Colon (tissue), 2 donors: ENCODE measurements around the gene TCL1A.

ENCODE experiments used
- FAIRE-seq: peaks from 2 replicates; lab custom pipeline; 2012; peaks lifted over from hg19 to GRCh38; lab: Jason Lieb, UNC
- donor health status: control.
- donor health status: control.

The TCL1A gene

GRCh38 chr14:95703805-95704204 is 10.1 kb downstream of the TCL1A start:
- no peak for FAIRE-seq

- FAIRE-seq, result no peak
Observed at GRCh38 chr14:95703341-95703740, 10.6 kb downstream of the TCL1A start.

- no peak for FAIRE-seq
Observed at GRCh38 chr14:95701846-95702221, 12.1 kb downstream of the TCL1A start.

GRCh38 chr14:95700221-95700976 is 13.5 kb downstream of the TCL1A start:
- no peak for FAIRE-seq

GRCh38 chr14:95699412-95699811 is 14.5 kb downstream of the TCL1A start:
- no peak for FAIRE-seq

GRCh38 chr14:95698287-95698686 is 15.6 kb downstream of the TCL1A start:
- FAIRE-seq, result no peak

GRCh38 chr14:95697764-95698163 is 16.2 kb downstream of the TCL1A start:
- FAIRE-seq, result no peak

- no peak for FAIRE-seq
Observed at GRCh38 chr14:95696741-95697140, 17.2 kb downstream of the TCL1A start.

- FAIRE-seq, result no peak
Observed at GRCh38 chr14:95695913-95696312, 18.0 kb downstream of the TCL1A start.

- FAIRE-seq, result no peak
Observed at GRCh38 chr14:95695051-95695450, 18.9 kb downstream of the TCL1A start.

GRCh38 chr14:95692109-95692508 is 21.8 kb downstream of the TCL1A start:
- no peak for FAIRE-seq

GRCh38 chr14:95691591-95691990 is 22.3 kb downstream of the TCL1A start:
- no peak for FAIRE-seq

- no peak for FAIRE-seq
Observed at GRCh38 chr14:95690815-95691214, 23.1 kb downstream of the TCL1A start.

- no peak for FAIRE-seq
Observed at GRCh38 chr14:95689441-95689840, 24.5 kb downstream of the TCL1A start.

- no peak for FAIRE-seq
Observed at GRCh38 chr14:95686935-95687334, 27.0 kb downstream of the TCL1A start.

GRCh38 chr14:95685978-95686922 is 27.7 kb downstream of the TCL1A start, which contains the start of gene TCL1B:
TCL1B (plus strand) TSS chr14:95686426; CDS start chr14:95686468, 42 bp downstream.
- no peak for FAIRE-seq

GRCh38 chr14:95683793-95684192 is 30.1 kb downstream of the TCL1A start:
- no peak for FAIRE-seq

GRCh38 chr14:95681153-95681552 is 32.8 kb downstream of the TCL1A start:
- no peak for FAIRE-seq

GRCh38 chr14:95679998-95680735 is 33.8 kb downstream of the TCL1A start:
- FAIRE-seq, result no peak

GRCh38 chr14:95679148-95679815 is 34.6 kb downstream of the TCL1A start:
- no peak for FAIRE-seq

- FAIRE-seq, result no peak
Observed at GRCh38 chr14:95677179-95677835, 36.6 kb downstream of the TCL1A start.
